ENCODE measurements around the gene KIF7. TPM values are rescaled to one million over a fixed set of nuclear protein-coding genes. Genes with fewer than 3 reads are reported as not detected.

KIF7 gene
- total RNA-seq, 2 experiments from 2014 or later: 0.94 to 1.1 TPM

GRCh38 chr15:89666184-89666857 is 11.1 kb upstream of the KIF7 start:
- Mint-ChIP-seq H3K27ac (no peak overlapping the region), H3K4me3 (no peak overlapping the region), H3K9me3 (no peaks in the 10 kb centered on the region), H3K27me3 (ENCODE audit: low read depth) (peaks cover 18% of the 10 kb centered on the region), H3K4me1 (ENCODE audit: low read depth) (no peaks in the 10 kb centered on the region), H3K36me3 (ENCODE audit: low read depth) (no peaks in the 10 kb centered on the region)
- CTCF ChIA-PET: no interaction called here
- no peak for DNase-seq
- intact Hi-C loops (cut with micrococcal nuclease): no loop called here

- no peak overlapping the region for H3K27ac Mint-ChIP-seq
- intact Hi-C loops (cut with micrococcal nuclease): no loop called here
- CTCF ChIA-PET: no interaction called here
- peaks cover 21% of the 10 kb centered on the region for H3K27me3 Mint-ChIP-seq (ENCODE audit: low read depth)
- H3K4me3 Mint-ChIP-seq: no peak overlapping the region
- no peaks in the 10 kb centered on the region for H3K4me1 Mint-ChIP-seq (ENCODE audit: low read depth)
- DNase-seq: no peak
- no peaks in the 10 kb centered on the region for H3K9me3 Mint-ChIP-seq
- no peaks in the 10 kb centered on the region for H3K36me3 Mint-ChIP-seq (ENCODE audit: low read depth)
These were observed 10.3 kb upstream of the KIF7 start for GRCh38 chr15:89665449-89666181.

- no peak for DNase-seq
- H3K27ac Mint-ChIP-seq: no peak overlapping the region
- H3K9me3 Mint-ChIP-seq: no peaks in the 10 kb centered on the region
- no peaks in the 10 kb centered on the region for H3K4me1 Mint-ChIP-seq (ENCODE audit: low read depth)
- CTCF ChIA-PET: interaction anchor here (1.1 kb wide), 1 partner anchor 17 kb away, joined by 3 read pairs; no protein-coding TSS in a partner anchor
- no peaks in the 10 kb centered on the region for H3K36me3 Mint-ChIP-seq (ENCODE audit: low read depth)
- intact Hi-C loops (cut with micrococcal nuclease): no loop called here
- H3K27me3 Mint-ChIP-seq (ENCODE audit: low read depth): peaks cover 22% of the 10 kb centered on the region
- H3K4me3 Mint-ChIP-seq: no peak overlapping the region
These were observed 9.4 kb upstream of the KIF7 start for GRCh38 chr15:89664441-89665350.

GRCh38 chr15:89662893-89663626 is 7.8 kb upstream of the KIF7 start:
- no peak for DNase-seq
- Mint-ChIP-seq H3K4me1 (ENCODE audit: low read depth) (no peaks in the 10 kb centered on the region), H3K27me3 (ENCODE audit: low read depth) (peaks cover 24% of the 10 kb centered on the region), H3K9me3 (no peaks in the 10 kb centered on the region), H3K27ac (no peak overlapping the region), H3K4me3 (no peak overlapping the region), H3K36me3 (ENCODE audit: low read depth) (no peaks in the 10 kb centered on the region)
- CTCF ChIA-PET: interaction anchor here (1.6 kb wide), 1 partner anchor 16 kb away, joined by 5 read pairs; no protein-coding TSS in a partner anchor
- intact Hi-C loops (cut with micrococcal nuclease): no loop called here

GRCh38 chr15:89660556-89660955 is 5.3 kb upstream of the KIF7 start:
- CTCF ChIA-PET: no interaction called here
- Mint-ChIP-seq H3K27me3 (ENCODE audit: low read depth) (peaks cover 31% of the 10 kb centered on the region), H3K36me3 (ENCODE audit: low read depth) (no peaks in the 10 kb centered on the region), H3K9me3 (no peaks in the 10 kb centered on the region), H3K4me1 (ENCODE audit: low read depth) (peaks cover 3% of the 10 kb centered on the region), H3K4me3 (no peak overlapping the region), H3K27ac (no peak overlapping the region)
- no peak for DNase-seq
- intact Hi-C loops (cut with micrococcal nuclease): no loop called here

- Mint-ChIP-seq H3K9me3 (no peaks in the 10 kb centered on the region), H3K27me3 (ENCODE audit: low read depth) (peaks cover 32% of the 10 kb centered on the region), H3K4me1 (ENCODE audit: low read depth) (peaks cover 9% of the 10 kb centered on the region), H3K27ac (no peak overlapping the region), H3K4me3 (no peak overlapping the region), H3K36me3 (ENCODE audit: low read depth) (peaks cover 4% of the 10 kb centered on the region)
- no peak for DNase-seq
- intact Hi-C loops (cut with micrococcal nuclease): no loop called here
- CTCF ChIA-PET: interaction anchor here (3.2 kb wide), 1 partner anchor 13 kb away, joined by 14 read pairs; no protein-coding TSS in a partner anchor
These were observed 4.0 kb upstream of the KIF7 start for GRCh38 chr15:89659295-89659694.

- Mint-ChIP-seq H3K9me3 (no peaks in the 10 kb centered on the region), H3K27me3 (ENCODE audit: low read depth) (peaks cover 39% of the 10 kb centered on the region), H3K4me3 (no peak overlapping the region), H3K36me3 (ENCODE audit: low read depth) (peaks cover 5% of the 10 kb centered on the region), H3K4me1 (ENCODE audit: low read depth) (peaks cover 10% of the 10 kb centered on the region), H3K27ac (no peak overlapping the region)
- CTCF ChIA-PET: interaction anchor here (3.2 kb wide), 1 partner anchor 11 kb away, joined by 14 read pairs; no protein-coding TSS in a partner anchor
- intact Hi-C loops (cut with micrococcal nuclease): no loop called here
- no peak for DNase-seq
These were observed 2.5 kb upstream of the KIF7 start for GRCh38 chr15:89657686-89658200.

GRCh38 chr15:89656116-89656815 is 999 bp upstream of the KIF7 start:
- Mint-ChIP-seq H3K36me3 (ENCODE audit: low read depth) (peaks cover 5% of the 10 kb centered on the region), H3K4me1 (ENCODE audit: low read depth) (peaks cover 10% of the 10 kb centered on the region), H3K9me3 (no peaks in the 10 kb centered on the region), H3K27me3 (ENCODE audit: low read depth) (peaks cover 38% of the 10 kb centered on the region), H3K27ac (no peak overlapping the region), H3K4me3 (peak overlapping the region; percentile 61)
- CTCF ChIA-PET: interaction anchor here (0.9 to 3.2 kb wide), 2 partner anchors 10 to 28 kb away, joined by 3 to 14 read pairs; no protein-coding TSS in a partner anchor
- DNase-seq: no peak
- intact Hi-C loops (cut with micrococcal nuclease): no loop called here

- peaks cover 5% of the 10 kb centered on the region for H3K36me3 Mint-ChIP-seq (ENCODE audit: low read depth)
- peaks cover 10% of the 10 kb centered on the region for H3K4me1 Mint-ChIP-seq (ENCODE audit: low read depth)
- CTCF ChIA-PET: no interaction called here
- H3K27me3 Mint-ChIP-seq (ENCODE audit: low read depth): peaks cover 32% of the 10 kb centered on the region
- no peak for DNase-seq
- no peak overlapping the region for H3K27ac Mint-ChIP-seq
- peak overlapping the region; percentile 66 for H3K4me3 Mint-ChIP-seq
- H3K9me3 Mint-ChIP-seq: no peaks in the 10 kb centered on the region
- intact Hi-C loops (cut with micrococcal nuclease): no loop called here
These were observed 936 bp downstream of the KIF7 start for GRCh38 chr15:89654301-89654761.

- Mint-ChIP-seq H3K9me3 (no peaks in the 10 kb centered on the region), H3K4me1 (ENCODE audit: low read depth) (peaks cover 10% of the 10 kb centered on the region), H3K36me3 (ENCODE audit: low read depth) (peaks cover 5% of the 10 kb centered on the region), H3K4me3 (no peak overlapping the region), H3K27me3 (ENCODE audit: low read depth) (peaks cover 32% of the 10 kb centered on the region), H3K27ac (no peak overlapping the region)
- intact Hi-C loops (cut with micrococcal nuclease): no loop called here
- no peak for DNase-seq
- CTCF ChIA-PET: no interaction called here
These were observed 1.7 kb downstream of the KIF7 start for GRCh38 chr15:89653578-89653977.

GRCh38 chr15:89652666-89653065 is 2.6 kb downstream of the KIF7 start:
- Mint-ChIP-seq H3K27ac (no peak overlapping the region), H3K27me3 (ENCODE audit: low read depth) (peaks cover 32% of the 10 kb centered on the region), H3K4me3 (no peak overlapping the region), H3K4me1 (ENCODE audit: low read depth) (peaks cover 10% of the 10 kb centered on the region), H3K9me3 (no peaks in the 10 kb centered on the region), H3K36me3 (ENCODE audit: low read depth) (peaks cover 5% of the 10 kb centered on the region)
- intact Hi-C loops (cut with micrococcal nuclease): no loop called here
- CTCF ChIA-PET: no interaction called here
- DNase-seq: no peak

Data from activated naive CD4-positive, alpha-beta T cell treated with anti-CD3 and anti-CD28 coated beads for 36 hours (primary cell).